Measurements from ENCODE around the gene FAM222B. TPM values are rescaled to one million over a fixed set of nuclear protein-coding genes. Genes with fewer than 3 reads are reported as not detected.

Gene FAM222B
- total and polyA plus RNA-seq, 9 of the 15 experiments (the other 6 are each of a cell fraction or from before 2014, with no cell fraction given), result 4.0 to 34.6 (median 7.5) TPM

GRCh38 chr17:28874750-28875149 lies 32.2 kb upstream of the FAM222B start (continued):
- TF ChIP-seq ZNF197 (CRISPR knock-in tag; IDR thresholded peaks at IDR 0.05; ENCODE audit: low read depth) (no peak), MTA2 (IDR thresholded peaks at IDR 0.05; ENCODE audit: low read depth) (no peak), ZNF586 (CRISPR knock-in tag; conservative IDR thresholded peaks at IDR 0.05) (no peak), ESRRA (IDR thresholded peaks at IDR 0.05; ENCODE audit: borderline replicate concordance, low read depth) (peak; percentile 82; the same call in 1 of the 2 replicates), L3MBTL2 (IDR thresholded peaks at IDR 0.05) (no peak), CC2D1A (IDR thresholded peaks at IDR 0.05) (no peak), THAP7 (CRISPR knock-in tag; IDR thresholded peaks at IDR 0.05) (no peak), ZNF280B (CRISPR knock-in tag; IDR thresholded peaks at IDR 0.05) (no peak), ZNF398 (CRISPR knock-in tag; IDR thresholded peaks at IDR 0.05) (no peak), TAF15 (IDR thresholded peaks at IDR 0.05; ENCODE audit: low read depth, low read length) (no peak), NR1H2 (CRISPR knock-in tag; IDR thresholded peaks at IDR 0.05) (no peak), MCM3 (IDR thresholded peaks at IDR 0.05) (no peak), SNAPC5 (CRISPR knock-in tag; IDR thresholded peaks at IDR 0.05) (no peak), YY1 (IDR thresholded peaks at IDR 0.05; ENCODE audit: borderline replicate concordance in 1 of 3, control insufficient read depth in 1 of 3, extremely low read depth in 1 of 3, insufficient read depth in 3 of 3, insufficient read length in 1 of 3, insufficient replicate concordance in 2 of 3, low read depth in 1 of 3, low read length in 2 of 3) (no peak), ARHGAP35 (IDR thresholded peaks at IDR 0.05; ENCODE audit: partially characterized antibody) (no peak), ELF1 (tag; IDR thresholded peaks at IDR 0.05) (no peak), ZNF316 (IDR thresholded peaks at IDR 0.05) (peak; percentile 11; the same call in 1 of the 2 replicates), ADNP (tag; IDR thresholded peaks at IDR 0.05) (0 out of 2 replicates have a peak, but pooled peaks have one; percentile 58), RAD51 (IDR thresholded peaks at IDR 0.05; ENCODE audit: borderline replicate concordance, low read depth) (no peak)

Measured in K562 (cell line).